NCI-H2029 treated with DMSO at 0.1 percent for 48 hours (cell line): Measurements from ENCODE around the gene HECW1.
A peak's percentile ranks its signal among the peaks of the same experiment; 100 is the strongest.

ENCODE experiments used
- DNase-seq: peaks from one replicate; lab custom pipeline; 2025; lab: John Stamatoyannopoulos, UW

Gene HECW1

GRCh38 chr7:43508461-43508860 is 396.0 kb downstream of the HECW1 start:
- DNase-seq = no peak

- no peak for DNase-seq
Measured at GRCh38 chr7:43509906-43510305, 397.5 kb downstream of the HECW1 start.

- no peak for DNase-seq
Measured at GRCh38 chr7:43511029-43511428, 398.6 kb downstream of the HECW1 start.

GRCh38 chr7:43511769-43512515 is 399.5 kb downstream of the HECW1 start:
- no peak for DNase-seq

GRCh38 chr7:43513251-43513650 is 400.8 kb downstream of the HECW1 start:
- peak; percentile 17 for DNase-seq

- DNase-seq = no peak
Measured at GRCh38 chr7:43516581-43517342, 404.3 kb downstream of the HECW1 start.

GRCh38 chr7:43517464-43517863 is 405.0 kb downstream of the HECW1 start:
- no peak for DNase-seq

- no peak for DNase-seq
Measured at GRCh38 chr7:43520201-43520600, 407.8 kb downstream of the HECW1 start.

- no peak for DNase-seq
Measured at GRCh38 chr7:43522406-43523156, 410.1 kb downstream of the HECW1 start.

- no peak for DNase-seq
Measured at GRCh38 chr7:43528576-43529354, 416.3 kb downstream of the HECW1 start.

GRCh38 chr7:43530553-43531410 is 418.3 kb downstream of the HECW1 start:
- no peak for DNase-seq

- no peak for DNase-seq
Measured at GRCh38 chr7:43531700-43532099, 419.3 kb downstream of the HECW1 start.

- DNase-seq = no peak
Measured at GRCh38 chr7:43533801-43534479, 421.5 kb downstream of the HECW1 start.

- DNase-seq = no peak
Measured at GRCh38 chr7:43535031-43535451, 422.6 kb downstream of the HECW1 start.

GRCh38 chr7:43535810-43536585 is 423.6 kb downstream of the HECW1 start:
- no peak for DNase-seq

- no peak for DNase-seq
Measured at GRCh38 chr7:43536773-43537172, 424.3 kb downstream of the HECW1 start.

- no peak for DNase-seq
Measured at GRCh38 chr7:43537765-43538403, 425.4 kb downstream of the HECW1 start.

GRCh38 chr7:43538404-43538771 is 425.9 kb downstream of the HECW1 start:
- DNase-seq = no peak

- DNase-seq = no peak
Measured at GRCh38 chr7:43540471-43540870, 428.0 kb downstream of the HECW1 start.
